Kidney glomerular epithelial cell (primary cell): Measurements from ENCODE around the gene MDFI.

ENCODE experiments used
- DNase-seq: peaks from one replicate; lab custom pipeline; 2025; lab: John Stamatoyannopoulos, UW

MDFI gene

GRCh38 chr6:41672816-41673703, 34.8 kb downstream of the MDFI start:
- DNase-seq = no peak

- no peak for DNase-seq
Measured at GRCh38 chr6:41673704-41674000, 35.4 kb downstream of the MDFI start.

GRCh38 chr6:41674231-41675000, 36.1 kb downstream of the MDFI start:
- DNase-seq = no peak

GRCh38 chr6:41675176-41675775, 37.0 kb downstream of the MDFI start:
- no peak for DNase-seq

- DNase-seq = no peak
Measured at GRCh38 chr6:41675992-41676391, 37.7 kb downstream of the MDFI start.

- DNase-seq = no peak
Measured at GRCh38 chr6:41676431-41676830, 38.2 kb downstream of the MDFI start.

GRCh38 chr6:41677124-41677921, 39.1 kb downstream of the MDFI start:
- DNase-seq = no peak

- no peak for DNase-seq
Measured at GRCh38 chr6:41678511-41679084, 40.3 kb downstream of the MDFI start.

- DNase-seq = no peak
Measured at GRCh38 chr6:41679696-41680095, 41.4 kb downstream of the MDFI start.

GRCh38 chr6:41680182-41680965, 42.1 kb downstream of the MDFI start:
- DNase-seq = no peak

- DNase-seq = peak; percentile 87
Measured at GRCh38 chr6:41682056-41682477, 43.8 kb downstream of the MDFI start.

GRCh38 chr6:41682497-41683272, 44.4 kb downstream of the MDFI start:
- no peak for DNase-seq

GRCh38 chr6:41683273-41683522, 44.9 kb downstream of the MDFI start:
- no peak for DNase-seq

GRCh38 chr6:41683523-41684310, 45.4 kb downstream of the MDFI start:
- peak; percentile 50 for DNase-seq

- DNase-seq = no peak
Measured at GRCh38 chr6:41684311-41685180, 46.3 kb downstream of the MDFI start.

GRCh38 chr6:41685641-41686380, 47.5 kb downstream of the MDFI start:
- DNase-seq = no peak

- DNase-seq = no peak
Measured at GRCh38 chr6:41687501-41688175, 49.4 kb downstream of the MDFI start.
